Activated naive CD8-positive, alpha-beta T cell treated with anti-CD3 and anti-CD28 coated beads for 36 hours (primary cell): Measurements from ENCODE around the gene SLC26A2. TPM values are rescaled to one million over a fixed set of nuclear protein-coding genes. Genes with fewer than 3 reads are reported as not detected.
A peak's percentile ranks its signal among the peaks of the same experiment; 100 is the strongest.
"Not testable (repeated sequence)": the region's sequence is repeated elsewhere in the genome, so short reads cannot be mapped to it uniquely, and the experiment has no call there.

ENCODE experiments used
- DNase-seq: peaks from one replicate; pipeline ENCODE4 v3.0.0; 2021
- H3K27ac Mint-ChIP-seq: one replicate; pipeline ENCODE4 v1.8.0; 2022; ENCODE audit warnings: mild to moderate bottlenecking, moderate library complexity, mixed read lengths
- H3K27me3 Mint-ChIP-seq: one replicate; pipeline ENCODE4 v1.8.0; 2022; ENCODE audit warnings: mild to moderate bottlenecking, mixed read lengths
- H3K36me3 Mint-ChIP-seq: one replicate; pipeline ENCODE4 v1.8.0; 2021; ENCODE audit warnings: mild to moderate bottlenecking, mixed read lengths
- H3K4me1 Mint-ChIP-seq: one replicate; pipeline ENCODE4 v1.8.0; 2021; ENCODE audit warnings: mixed read lengths
- H3K4me3 Mint-ChIP-seq: one replicate; pipeline ENCODE4 v1.8.0; 2022; ENCODE audit warnings: mild to moderate bottlenecking, moderate library complexity, mixed read lengths
- H3K9me3 Mint-ChIP-seq: one replicate; pipeline ENCODE4 v1.8.0; 2022; ENCODE audit warnings: mixed read lengths
- total RNA-seq, 2 experiments: library from RNA; stranded (reverse); gene quantifications; one replicate each; pipeline ENCODE4 v1.2.3, GENCODE V29; 2021

The SLC26A2 gene
- total RNA-seq, 2 experiments from 2014 or later: 6.6 TPM

- H3K36me3 Mint-ChIP-seq, H3K9me3 Mint-ChIP-seq, H3K4me1 Mint-ChIP-seq, H3K27ac Mint-ChIP-seq, H3K27me3 Mint-ChIP-seq, H3K4me3 Mint-ChIP-seq, DNase-seq: not testable (repeated sequence)
Observed at GRCh38 chr5:149943177-149943949, 17.2 kb upstream of the SLC26A2 start.

DNA sequence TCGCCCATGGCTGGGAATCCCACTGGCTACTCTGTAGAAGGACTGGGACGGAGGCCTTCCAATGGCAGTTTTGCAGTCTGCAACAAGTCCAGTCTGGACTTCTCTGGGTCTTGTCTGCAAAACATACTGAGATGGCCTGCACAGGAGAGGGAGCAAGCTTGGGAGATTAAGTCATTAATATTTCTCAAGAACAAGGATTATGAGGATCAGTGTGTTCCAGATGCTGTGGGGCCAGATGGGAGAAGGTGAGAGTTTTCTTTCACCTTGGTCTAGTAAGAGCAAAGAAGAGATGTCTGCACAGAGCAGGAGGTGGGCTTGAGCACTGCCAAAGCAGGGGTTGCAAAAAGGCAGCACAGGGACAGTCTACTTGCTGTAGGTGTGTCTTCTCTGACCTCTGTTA is 15.9 kb upstream of the SLC26A2 start, which contains the start of gene PDE6A:
Gene PDE6A (minus strand): TSS at position 128 of the 400 bp plus-strand sequence. CDS start 120 bp downstream, at position 8.
- no peak within 1 kb of the TSS for H3K4me3 Mint-ChIP-seq
- H3K36me3 Mint-ChIP-seq: no peaks in the 10 kb centered on the region
- H3K9me3 Mint-ChIP-seq: no peaks in the 10 kb centered on the region
- peaks cover 4% of the 10 kb centered on the region for H3K27me3 Mint-ChIP-seq
- no peak for DNase-seq
- H3K27ac Mint-ChIP-seq: no peak within 1 kb of the TSS
- H3K4me1 Mint-ChIP-seq: no peaks in the 10 kb centered on the region

GRCh38 chr5:149946118-149946517 is 14.4 kb upstream of the SLC26A2 start:
- no peaks in the 10 kb centered on the region for H3K9me3 Mint-ChIP-seq
- peaks cover 4% of the 10 kb centered on the region for H3K27me3 Mint-ChIP-seq
- no peak for DNase-seq
- H3K36me3 Mint-ChIP-seq: no peaks in the 10 kb centered on the region
- H3K27ac Mint-ChIP-seq: no peak overlapping the region
- H3K4me1 Mint-ChIP-seq: no peaks in the 10 kb centered on the region
- H3K4me3 Mint-ChIP-seq: no peak overlapping the region

GRCh38 chr5:149948993-149949392 is 11.6 kb upstream of the SLC26A2 start:
- H3K27ac Mint-ChIP-seq: no peak overlapping the region
- no peak for DNase-seq
- no peak overlapping the region for H3K4me3 Mint-ChIP-seq
- H3K9me3 Mint-ChIP-seq: no peaks in the 10 kb centered on the region
- H3K36me3 Mint-ChIP-seq: no peaks in the 10 kb centered on the region
- H3K4me1 Mint-ChIP-seq: no peaks in the 10 kb centered on the region
- peaks cover 4% of the 10 kb centered on the region for H3K27me3 Mint-ChIP-seq

GRCh38 chr5:149951138-149951749 is 9.3 kb upstream of the SLC26A2 start:
- DNase-seq: no peak
- H3K9me3 Mint-ChIP-seq: no peaks in the 10 kb centered on the region
- H3K4me1 Mint-ChIP-seq: no peaks in the 10 kb centered on the region
- no peaks in the 10 kb centered on the region for H3K36me3 Mint-ChIP-seq
- H3K27ac Mint-ChIP-seq: no peak overlapping the region
- H3K27me3 Mint-ChIP-seq: peaks cover 4% of the 10 kb centered on the region
- no peak overlapping the region for H3K4me3 Mint-ChIP-seq

DNA sequence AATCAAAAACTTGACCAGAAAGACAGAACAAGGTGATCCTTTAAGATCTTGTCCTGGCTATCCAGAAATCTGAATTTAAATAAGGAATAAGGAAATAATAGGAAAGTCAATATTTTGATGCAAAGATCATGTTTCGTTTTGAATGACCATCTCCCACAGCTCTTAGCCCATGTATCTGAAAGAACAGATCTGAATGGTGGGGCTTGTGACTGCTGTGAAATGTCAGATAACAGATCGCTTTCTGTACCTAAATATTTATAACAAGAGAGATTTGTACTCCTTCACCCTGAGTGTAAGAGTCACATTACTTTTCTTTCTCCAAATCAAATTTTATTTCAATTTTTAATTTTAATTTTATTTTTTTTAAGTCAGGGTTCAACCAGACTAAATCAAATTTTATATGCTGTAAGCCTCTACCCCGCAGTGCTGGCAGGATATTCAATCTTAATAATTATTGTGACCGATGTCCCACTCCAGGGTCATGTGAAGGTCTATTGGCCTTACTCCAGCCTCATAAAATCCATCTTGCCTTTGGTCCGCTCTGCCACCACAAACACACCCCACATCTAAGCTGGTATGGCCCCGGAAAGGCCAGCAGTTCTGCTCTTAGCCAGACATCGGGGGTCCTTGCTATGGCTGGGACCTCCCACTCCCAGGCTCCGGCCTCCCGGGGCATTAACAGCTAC is 7.0 kb upstream of the SLC26A2 start:
- Mint-ChIP-seq H3K27me3 (peaks cover under 1% of the 10 kb centered on the region), H3K36me3 (no peaks in the 10 kb centered on the region), H3K9me3 (no peaks in the 10 kb centered on the region), H3K27ac (no peak overlapping the region), H3K4me1 (no peaks in the 10 kb centered on the region), H3K4me3 (no peak overlapping the region)
- DNase-seq: no peak

GRCh38 chr5:149954798-149955197 is 5.8 kb upstream of the SLC26A2 start:
- Mint-ChIP-seq H3K27me3 (no peaks in the 10 kb centered on the region), H3K27ac (no peak overlapping the region), H3K9me3 (no peaks in the 10 kb centered on the region), H3K4me1 (peaks cover 7% of the 10 kb centered on the region), H3K36me3 (no peaks in the 10 kb centered on the region), H3K4me3 (no peak overlapping the region)
- DNase-seq: no peak

DNA sequence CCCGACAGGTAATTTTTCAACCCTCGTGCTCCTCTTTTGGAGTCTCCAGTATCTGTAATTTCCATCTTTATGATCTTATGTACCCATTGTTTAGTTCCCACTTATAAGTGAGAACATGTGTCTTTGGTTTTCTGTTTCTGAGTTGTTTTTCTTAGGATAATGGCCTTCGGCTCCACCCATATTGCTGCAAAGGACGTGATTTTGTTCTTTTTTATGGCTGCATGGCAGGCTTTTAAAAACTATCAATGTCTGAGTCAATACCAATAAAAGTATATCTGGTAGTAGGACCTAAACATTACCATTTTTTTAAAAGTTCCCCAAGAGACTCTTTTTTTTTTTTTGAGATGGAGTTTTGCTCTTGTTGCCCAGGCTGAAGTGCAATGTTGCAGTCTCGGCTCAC is 3.9 kb upstream of the SLC26A2 start:
- H3K4me1 Mint-ChIP-seq: peaks cover 17% of the 10 kb centered on the region
- H3K4me3 Mint-ChIP-seq: no peak overlapping the region
- no peak for DNase-seq
- H3K27ac Mint-ChIP-seq: no peak overlapping the region
- H3K9me3 Mint-ChIP-seq: no peaks in the 10 kb centered on the region
- no peaks in the 10 kb centered on the region for H3K27me3 Mint-ChIP-seq
- peaks cover 3% of the 10 kb centered on the region for H3K36me3 Mint-ChIP-seq

- Mint-ChIP-seq H3K4me3 (no peak overlapping the region), H3K9me3 (no peaks in the 10 kb centered on the region), H3K36me3 (peaks cover 9% of the 10 kb centered on the region), H3K27me3 (no peaks in the 10 kb centered on the region), H3K27ac (no peak overlapping the region), H3K4me1 (peaks cover 29% of the 10 kb centered on the region)
- DNase-seq: no peak
Observed at GRCh38 chr5:149957855-149958254, 2.7 kb upstream of the SLC26A2 start.

GRCh38 chr5:149959406-149960236 is 937 bp upstream of the SLC26A2 start:
- Mint-ChIP-seq H3K9me3 (no peaks in the 10 kb centered on the region), H3K27me3 (no peaks in the 10 kb centered on the region), H3K27ac (peak overlapping the region; percentile 97), H3K36me3 (peaks cover 10% of the 10 kb centered on the region), H3K4me1 (peaks cover 29% of the 10 kb centered on the region), H3K4me3 (peak overlapping the region; percentile 96)
- peak; percentile 52 for DNase-seq

DNA sequence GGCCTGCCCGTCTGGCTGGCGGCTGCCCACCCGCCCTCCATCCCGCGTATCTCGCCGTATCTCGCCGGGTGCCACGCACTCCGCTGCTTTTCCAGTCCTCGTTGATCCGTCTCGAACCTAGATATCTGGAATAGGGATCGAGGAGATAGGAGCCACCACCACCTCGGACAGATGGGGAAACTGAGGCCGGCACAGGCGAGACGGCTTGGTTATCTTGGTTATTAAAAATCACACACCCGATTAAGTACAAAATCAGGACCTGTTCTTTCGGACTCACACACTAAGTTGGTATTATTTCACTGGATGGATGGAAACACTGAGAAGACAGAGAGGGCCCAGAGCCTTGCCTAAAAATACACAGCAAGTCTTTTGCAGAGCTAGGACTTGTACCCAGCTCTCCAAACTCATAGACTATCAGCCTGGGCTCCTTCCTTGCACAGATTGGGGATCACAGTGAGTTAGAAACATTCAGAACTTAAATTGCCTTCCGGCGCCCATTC is 678 bp downstream of the SLC26A2 start:
- H3K4me3 Mint-ChIP-seq: peak overlapping the region; percentile 96
- peak overlapping the region; percentile 39 for H3K27ac Mint-ChIP-seq
- H3K9me3 Mint-ChIP-seq: no peaks in the 10 kb centered on the region
- H3K4me1 Mint-ChIP-seq: peaks cover 29% of the 10 kb centered on the region
- DNase-seq: no peak
- no peaks in the 10 kb centered on the region for H3K27me3 Mint-ChIP-seq
- peaks cover 10% of the 10 kb centered on the region for H3K36me3 Mint-ChIP-seq

DNA sequence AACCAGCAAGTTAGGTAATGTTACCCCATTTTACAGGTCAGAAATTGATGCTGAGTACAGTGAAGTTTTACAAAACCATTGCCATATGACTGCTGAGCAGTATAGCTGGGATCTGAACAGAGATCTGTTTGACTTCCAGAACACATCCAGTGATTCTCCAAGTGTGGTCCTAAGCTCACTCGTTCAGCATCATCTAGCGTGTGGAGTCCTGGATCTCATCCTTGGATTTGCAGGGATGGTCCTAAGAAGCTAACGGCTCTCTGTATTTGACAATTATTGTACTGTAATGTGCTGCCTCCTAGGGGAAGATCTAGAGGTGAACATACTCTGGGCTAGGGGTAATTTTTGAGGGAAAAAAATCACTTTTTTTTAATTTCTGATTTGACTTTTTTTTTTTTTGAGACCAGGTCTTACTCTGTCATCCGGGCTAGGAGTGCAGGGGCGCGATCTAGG is 1.4 kb downstream of the SLC26A2 start:
- Mint-ChIP-seq H3K36me3 (peaks cover 10% of the 10 kb centered on the region), H3K27me3 (no peaks in the 10 kb centered on the region), H3K27ac (peak overlapping the region; percentile 48), H3K4me1 (peaks cover 29% of the 10 kb centered on the region), H3K4me3 (peak overlapping the region; percentile 96), H3K9me3 (no peaks in the 10 kb centered on the region)
- no peak for DNase-seq

DNA sequence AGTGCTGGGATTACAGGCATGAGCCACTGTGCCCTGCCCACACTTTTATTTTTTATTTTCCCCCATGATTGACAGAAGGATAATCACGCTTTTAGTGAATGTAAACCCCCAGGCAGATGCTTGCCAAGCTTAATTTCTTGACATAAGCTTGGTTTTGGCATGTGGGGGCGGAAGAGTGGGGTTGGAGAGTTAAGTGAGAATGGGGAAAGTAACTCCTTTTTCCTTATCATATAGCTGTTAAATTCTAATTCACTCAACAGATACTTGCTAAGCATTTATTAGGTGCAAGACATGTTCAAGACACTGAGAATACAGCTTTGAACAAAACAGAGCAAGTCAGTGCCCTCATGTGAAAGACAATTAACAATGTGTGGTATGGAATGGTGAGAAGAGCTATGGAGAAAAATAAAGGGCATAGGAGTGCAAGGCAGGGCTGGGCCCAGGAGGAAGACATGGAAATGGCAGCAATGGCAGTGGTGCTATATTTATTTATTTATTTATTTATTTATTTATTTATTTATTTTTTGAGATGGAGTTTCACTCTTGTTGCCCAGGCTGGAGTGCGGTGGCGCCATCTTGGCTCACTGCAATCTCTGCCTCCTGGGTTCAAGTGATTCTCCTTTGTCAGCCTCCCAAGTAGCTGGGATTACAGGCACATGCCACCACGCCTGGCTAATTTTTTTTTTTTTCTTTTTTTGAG is 2.2 kb downstream of the SLC26A2 start:
- no peaks in the 10 kb centered on the region for H3K27me3 Mint-ChIP-seq
- no peak overlapping the region for H3K4me3 Mint-ChIP-seq
- H3K9me3 Mint-ChIP-seq: no peaks in the 10 kb centered on the region
- no peak overlapping the region for H3K27ac Mint-ChIP-seq
- peaks cover 33% of the 10 kb centered on the region for H3K4me1 Mint-ChIP-seq
- DNase-seq: no peak
- H3K36me3 Mint-ChIP-seq: peaks cover 10% of the 10 kb centered on the region

DNA sequence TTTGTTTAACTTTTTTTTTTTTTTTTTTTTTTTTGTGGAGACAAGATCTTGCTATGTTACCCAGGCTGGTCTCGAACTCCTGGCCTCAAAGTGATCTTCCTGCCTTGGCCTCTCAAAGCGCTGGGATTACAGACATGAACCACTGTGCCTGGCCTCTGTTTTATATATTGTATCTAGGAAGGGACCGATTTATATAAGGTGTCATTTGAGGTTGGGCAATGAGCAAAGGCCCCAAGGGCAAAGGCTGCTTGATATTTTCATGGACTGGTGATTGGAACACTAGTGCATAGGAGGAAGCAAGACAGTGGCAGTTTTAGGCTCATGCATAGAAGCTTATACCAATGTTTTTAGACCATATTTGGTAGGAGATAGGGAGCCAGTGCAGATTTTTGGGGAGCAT is 3.2 kb downstream of the SLC26A2 start:
- Mint-ChIP-seq H3K36me3 (peaks cover 10% of the 10 kb centered on the region), H3K27ac (no peak overlapping the region), H3K4me3 (no peak overlapping the region), H3K27me3 (no peaks in the 10 kb centered on the region), H3K9me3 (no peaks in the 10 kb centered on the region), H3K4me1 (peaks cover 33% of the 10 kb centered on the region)
- no peak for DNase-seq
